GM18907 (cell line): ENCODE measurements around the gene SLAMF1.
"Not testable (repeated sequence)": the region's sequence is repeated elsewhere in the genome, so short reads cannot be mapped to it uniquely, and the experiment has no call there.

Experiments used
- ATAC-seq: cut with Tn5 transposase; IDR thresholded peaks from one replicate; pipeline ENCODE4 v1.9.1; 2021; ENCODE audit warnings: mild to moderate bottlenecking, moderate library complexity; ENCODE audit not compliant: unreplicated experiment

The SLAMF1 gene

GRCh38 chr1:160640359-160641123, 6.3 kb downstream of the SLAMF1 start:
- no peak for ATAC-seq

GRCh38 chr1:160639652-160640051, 7.2 kb downstream of the SLAMF1 start:
- no peak for ATAC-seq

- no peak for ATAC-seq
These were observed 7.9 kb downstream of the SLAMF1 start for GRCh38 chr1:160638926-160639325.

GRCh38 chr1:160638540-160638857, 8.3 kb downstream of the SLAMF1 start:
- no peak for ATAC-seq

GRCh38 chr1:160637821-160638539, 8.9 kb downstream of the SLAMF1 start:
- ATAC-seq, result no peak

GRCh38 chr1:160637065-160637464, 9.8 kb downstream of the SLAMF1 start:
- no peak for ATAC-seq

- no peak for ATAC-seq
These were observed 10.3 kb downstream of the SLAMF1 start for GRCh38 chr1:160636547-160636946.

- ATAC-seq, result no peak
These were observed 10.8 kb downstream of the SLAMF1 start for GRCh38 chr1:160636076-160636475.

- ATAC-seq, result no peak
These were observed 12.0 kb downstream of the SLAMF1 start for GRCh38 chr1:160634543-160635491.

GRCh38 chr1:160633330-160633903, 13.4 kb downstream of the SLAMF1 start:
- ATAC-seq, result no peak

- no peak for ATAC-seq
These were observed 14.7 kb downstream of the SLAMF1 start for GRCh38 chr1:160631983-160632625.

GRCh38 chr1:160630523-160631451, 16.1 kb downstream of the SLAMF1 start:
- ATAC-seq, result no peak

- ATAC-seq, result no peak
These were observed 17.3 kb downstream of the SLAMF1 start for GRCh38 chr1:160629286-160630210.

- ATAC-seq, result no peak
These were observed 18.0 kb downstream of the SLAMF1 start for GRCh38 chr1:160628799-160629263.

- not testable (repeated sequence) for ATAC-seq
These were observed 19.1 kb downstream of the SLAMF1 start for GRCh38 chr1:160627677-160628289.

- no peak for ATAC-seq
These were observed 20.1 kb downstream of the SLAMF1 start for GRCh38 chr1:160626509-160627342.
